H1 (cell line): ENCODE data around the gene PTH1R. TPM values are rescaled to one million over a fixed set of nuclear protein-coding genes. Genes with fewer than 3 reads are reported as not detected.

Source experiments
- CTCF ChIA-PET: fragments of 300-600 bp; sonication (Branson Sonifier 250); formaldehyde crosslinking; loops from one replicate; lab custom pipeline; 2021; ENCODE audit not compliant: partially characterized antibody; lab: Charles Lee
- POLR2A ChIA-PET: fragments of 300-600 bp; sonication (Branson Sonifier 250); formaldehyde crosslinking; loops from one replicate; lab custom pipeline; 2021; ENCODE audit warnings: inconsistent platforms; ENCODE audit not compliant: partially characterized antibody; lab: Charles Lee
- DNase-seq, 2 experiments: peaks; one replicate each; pipeline versions ENCODE4 v3.0.0 to v3.0.0-alpha.2; 2010 to 2022; ENCODE audit warnings: low spot score in 2 of 2, low read depth in 1 of 2, mixed read lengths in 1 of 2
- FAIRE-seq: peaks from 2 replicates; lab custom pipeline; 2011; peaks lifted over from hg19 to GRCh38; lab: Jason Lieb, UNC
- H2AFZ ChIP-seq: 2 replicates; pipeline ENCODE4 v1.8.1; 2012; ENCODE audit warnings: low read length, inconsistent platforms
- H2AK5ac ChIP-seq: 2 replicates; pipeline ENCODE4 v1.6.1; 2013; ENCODE audit warnings: low read depth, low read length
- H2BK120ac ChIP-seq: replicated peaks from 2 replicates; pipeline ENCODE3; 2013; ENCODE audit warnings: low read depth, low read length, inconsistent platforms
- H2BK12ac ChIP-seq: 2 replicates; pipeline ENCODE4 v1.6.1; 2013; ENCODE audit warnings: low read depth, low read length
- H2BK15ac ChIP-seq: 2 replicates; pipeline ENCODE4 v1.6.1; 2013; ENCODE audit warnings: low read length
- H2BK20ac ChIP-seq: 2 replicates; pipeline ENCODE4 v1.6.1; 2013; ENCODE audit warnings: low read length
- H2BK5ac ChIP-seq: 2 replicates; pipeline ENCODE4 v1.6.1; 2013; ENCODE audit warnings: low read depth, low read length
- H3K14ac ChIP-seq: 2 replicates; pipeline ENCODE4 v1.6.1; 2013; ENCODE audit warnings: inconsistent platforms; ENCODE audit not compliant: insufficient read length
- H3K18ac ChIP-seq: 2 replicates; pipeline ENCODE4 v1.6.1; 2013; ENCODE audit warnings: low read length; ENCODE audit errors: extremely low read depth
- H3K23ac ChIP-seq: 2 replicates; pipeline ENCODE4 v1.6.1; 2013; ENCODE audit warnings: inconsistent platforms; ENCODE audit not compliant: insufficient read length
- H3K23me2 ChIP-seq: 2 replicates; pipeline ENCODE4 v1.6.1; 2013; ENCODE audit warnings: low read depth, low read length
- H3K27ac ChIP-seq: 2 replicates; pipeline ENCODE4 v1.6.1; 2011; ENCODE audit warnings: low read depth, low read length, inconsistent platforms
- H3K27me3 ChIP-seq, 4 experiments: replicated peaks in 1 of 4; 1 replicate in 1 of 4; 2 replicates in 3 of 4; pipeline versions ENCODE4 v1.6.1 to v1.8.1; 2011 to 2013; ENCODE audit warnings: low read length in 3 of 4, mild to moderate bottlenecking in 3 of 4, inconsistent platforms in 2 of 4, mixed read lengths in 2 of 4, moderate library complexity in 1 of 4; ENCODE audit not compliant: control insufficient read depth in 3 of 4, insufficient read depth in 3 of 4; ENCODE audit errors: extremely low read depth in 1 of 4
- H3K36me3 ChIP-seq, 4 experiments: 2 replicates each; pipeline versions ENCODE4 v1.6.1 to v1.8.1; 2011 to 2013; ENCODE audit warnings: mild to moderate bottlenecking in 4 of 4, low read length in 3 of 4, moderate library complexity in 2 of 4, control low read depth in 1 of 4, inconsistent platforms in 1 of 4; ENCODE audit not compliant: insufficient read depth in 4 of 4, control insufficient read depth in 2 of 4
- H3K4ac ChIP-seq: replicated peaks from 2 replicates; pipeline ENCODE3; 2013; ENCODE audit warnings: low read length, low read depth, mixed read lengths, inconsistent platforms; ENCODE audit not compliant: insufficient read length
- H3K4me1 ChIP-seq, 4 experiments: replicated peaks in 1 of 4; 1 replicate in 1 of 4; 2 replicates in 3 of 4; pipeline versions ENCODE4 v1.6.1 to v1.8.1; 2011 to 2013; ENCODE audit warnings: low read length in 3 of 4, inconsistent platforms in 2 of 4, mixed read lengths in 1 of 4; ENCODE audit not compliant: insufficient read depth in 4 of 4, control insufficient read depth in 3 of 4
- H3K4me2 ChIP-seq, 2 experiments: 2 replicates each; pipeline versions ENCODE4 v1.6.1 to v1.8.1; 2011 to 2013; ENCODE audit warnings: low read depth in 2 of 2, low read length in 2 of 2, control low read depth in 1 of 2, inconsistent platforms in 1 of 2, mild to moderate bottlenecking in 1 of 2; ENCODE audit not compliant: insufficient read depth in 1 of 2
- H3K4me3 ChIP-seq, 4 experiments: fragments of 200-600, 300-600 bp in 1 of 4; sonication (generic), shearing (Covaris generic), sonication (Bioruptor Twin) in 1 of 4; 2 replicates each; pipeline versions ENCODE4 v1.5.1 to v1.8.1; 2011 to 2016; ENCODE audit warnings: low read length in 4 of 4, low read depth in 3 of 4, control low read depth in 2 of 4, inconsistent platforms in 2 of 4, mild to moderate bottlenecking in 2 of 4, mixed read lengths in 1 of 4, moderate library complexity in 1 of 4; ENCODE audit not compliant: insufficient read depth in 2 of 4; ENCODE audit errors: extremely low read depth in 1 of 4
- H3K56ac ChIP-seq: replicated peaks from 2 replicates; pipeline ENCODE3; 2013; ENCODE audit warnings: low read depth, mild to moderate bottlenecking, mixed read lengths, low read length, inconsistent platforms; ENCODE audit not compliant: insufficient read length
- H3K79me1 ChIP-seq: 2 replicates; pipeline ENCODE4 v1.6.1; 2013; ENCODE audit warnings: low read depth, low read length, control low read depth
- H3K79me2 ChIP-seq, 2 experiments: 2 replicates each; pipeline versions ENCODE4 v1.6.1 to v1.8.1; 2012 to 2013; ENCODE audit warnings: low read length in 2 of 2, mild to moderate bottlenecking in 2 of 2, inconsistent platforms in 1 of 2; ENCODE audit not compliant: insufficient read depth in 2 of 2, control insufficient read depth in 1 of 2
- H3K9ac ChIP-seq, 4 experiments: replicated peaks in 1 of 4; 1 replicate in 1 of 4; 2 replicates in 3 of 4; pipeline versions ENCODE4 v1.6.1 to v1.8.1; 2011 to 2013; ENCODE audit warnings: low read depth in 3 of 4, low read length in 3 of 4, control low read depth in 2 of 4, mild to moderate bottlenecking in 2 of 4, moderate library complexity in 2 of 4, inconsistent platforms in 1 of 4; ENCODE audit errors: extremely low read depth in 1 of 4
- H3K9me3 ChIP-seq, 2 experiments: 2 replicates each; pipeline versions ENCODE4 v1.6.1 to v1.8.1; 2012 to 2013; ENCODE audit warnings: mild to moderate bottlenecking in 2 of 2, moderate library complexity in 2 of 2, control low read depth in 1 of 2, inconsistent platforms in 1 of 2, low read depth in 1 of 2, low read length in 1 of 2, mixed read lengths in 1 of 2; ENCODE audit not compliant: insufficient read depth in 2 of 2
- H4K20me1 ChIP-seq, 2 experiments: replicated peaks in 1 of 2; 2 replicates each; pipeline versions ENCODE3 to v1.8.1; 2011 to 2013; ENCODE audit warnings: inconsistent platforms in 2 of 2, low read length in 2 of 2, mild to moderate bottlenecking in 1 of 2; ENCODE audit not compliant: insufficient read depth in 2 of 2, control insufficient read depth in 1 of 2
- H4K5ac ChIP-seq: 2 replicates; pipeline ENCODE4 v1.6.1; 2013; ENCODE audit warnings: low read length, low read depth, mixed read lengths, inconsistent platforms; ENCODE audit not compliant: insufficient read length
- H4K8ac ChIP-seq: 2 replicates; pipeline ENCODE4 v1.8.0; 2013; ENCODE audit warnings: mild to moderate bottlenecking, moderate library complexity, low read length, inconsistent platforms; ENCODE audit not compliant: insufficient read depth; ENCODE audit errors: extremely low read depth
- H4K91ac ChIP-seq: replicated peaks from 2 replicates; pipeline ENCODE3; 2013; ENCODE audit warnings: low read length, mixed read lengths, inconsistent platforms; ENCODE audit not compliant: insufficient read length
- ATF3 ChIP-seq: IDR thresholded peaks from 2 replicates; pipeline ENCODE4 v1.6.1; 2011; ENCODE audit warnings: low read depth, mild to moderate bottlenecking, low read length; ENCODE audit not compliant: insufficient read depth
- EP300 ChIP-seq, 2 experiments: IDR thresholded peaks; 1 replicate in 1 of 2; 2 replicates in 1 of 2; pipeline ENCODE4 v1.6.1; 2011 to 2012; ENCODE audit warnings: low read depth in 2 of 2, low read length in 2 of 2, mild to moderate bottlenecking in 2 of 2, borderline replicate concordance in 1 of 2, inconsistent platforms in 1 of 2, moderate library complexity in 1 of 2
- GABPA ChIP-seq: IDR thresholded peaks from 2 replicates; pipeline ENCODE4 v1.6.1; 2011; ENCODE audit warnings: mild to moderate bottlenecking, low read length, moderate library complexity, borderline replicate concordance; ENCODE audit not compliant: insufficient read depth
- JUN ChIP-seq: IDR thresholded peaks from 2 replicates; pipeline ENCODE4 v1.6.1; 2011; ENCODE audit warnings: low read depth, mild to moderate bottlenecking, improper control_type of control experiment, low read length
- RXRA ChIP-seq: IDR thresholded peaks from 2 replicates; pipeline ENCODE4 v1.6.1; 2011; ENCODE audit warnings: low read depth, mild to moderate bottlenecking, low read length, moderate library complexity; ENCODE audit not compliant: insufficient read depth
- WGBS, 2 experiments: shearing (Covaris generic) in 1 of 2; methylation state at CpG; one replicate each; pipeline versions ENCODE4 v1.1.6 to v1.1.7; 2013 to 2015; ENCODE audit warnings: low lambda C conversion rate in 2 of 2, mixed read lengths in 2 of 2, inconsistent platforms in 1 of 2, low coverage in 1 of 2, missing lambda C conversion rate in 1 of 2; ENCODE audit not compliant: insufficient replicate concordance in 2 of 2, insufficient coverage in 1 of 2, insufficient read length in 1 of 2; ENCODE audit errors: extremely low coverage in 1 of 2, missing lambda C conversion rate in 1 of 2; 5-methylcytosine and 5-hydroxymethylcytosine counted together
- polyA plus RNA-seq, 7 experiments: library from polyadenylated mRNA; depleted of rRNA in 3 of 7; stranded (reverse) in 5 of 7; unstranded in 2 of 7; fragments of >200 nt in 5 of 7; fragments of 200-250 nt in 2 of 7; gene quantifications; 1 replicate in 5 of 7; 2 replicates in 1 of 7; 4 replicates in 1 of 7; pipeline versions ENCODE4 v1.2.1 to v1.2.3, GENCODE V29; 2011 to 2013; ENCODE audit warnings: missing spikeins in 2 of 7, mixed read lengths in 2 of 7
- total RNA-seq: library from RNA; stranded (reverse); fragmentation: NEBNext Ultra II Directional; extraction: Animal tissue kit (Norgen Biotek cat#: 25700); gene quantifications from 2 replicates; pipeline ENCODE4 v1.2.1, GENCODE V29; 2021
- TF ChIP-seq, protein P1 (sequence below), 3 experiments: IDR thresholded peaks; 1 replicate in 2 of 3; 2 replicates in 1 of 3; pipeline versions ENCODE4 v1.5.1 to v1.6.1; 2011; ENCODE audit warnings: low read length in 3 of 3, mild to moderate bottlenecking in 3 of 3, inconsistent platforms in 2 of 3, low read depth in 1 of 3, moderate library complexity in 1 of 3; ENCODE audit not compliant: insufficient read depth in 1 of 3; ENCODE audit errors: control extremely low read depth in 1 of 3

Gene PTH1R
- total and polyA plus RNA-seq, 2 of the 8 experiments (the other 6 are each of a cell fraction or from before 2014, with no cell fraction given): 0.57 to 1.5 TPM

DNA sequence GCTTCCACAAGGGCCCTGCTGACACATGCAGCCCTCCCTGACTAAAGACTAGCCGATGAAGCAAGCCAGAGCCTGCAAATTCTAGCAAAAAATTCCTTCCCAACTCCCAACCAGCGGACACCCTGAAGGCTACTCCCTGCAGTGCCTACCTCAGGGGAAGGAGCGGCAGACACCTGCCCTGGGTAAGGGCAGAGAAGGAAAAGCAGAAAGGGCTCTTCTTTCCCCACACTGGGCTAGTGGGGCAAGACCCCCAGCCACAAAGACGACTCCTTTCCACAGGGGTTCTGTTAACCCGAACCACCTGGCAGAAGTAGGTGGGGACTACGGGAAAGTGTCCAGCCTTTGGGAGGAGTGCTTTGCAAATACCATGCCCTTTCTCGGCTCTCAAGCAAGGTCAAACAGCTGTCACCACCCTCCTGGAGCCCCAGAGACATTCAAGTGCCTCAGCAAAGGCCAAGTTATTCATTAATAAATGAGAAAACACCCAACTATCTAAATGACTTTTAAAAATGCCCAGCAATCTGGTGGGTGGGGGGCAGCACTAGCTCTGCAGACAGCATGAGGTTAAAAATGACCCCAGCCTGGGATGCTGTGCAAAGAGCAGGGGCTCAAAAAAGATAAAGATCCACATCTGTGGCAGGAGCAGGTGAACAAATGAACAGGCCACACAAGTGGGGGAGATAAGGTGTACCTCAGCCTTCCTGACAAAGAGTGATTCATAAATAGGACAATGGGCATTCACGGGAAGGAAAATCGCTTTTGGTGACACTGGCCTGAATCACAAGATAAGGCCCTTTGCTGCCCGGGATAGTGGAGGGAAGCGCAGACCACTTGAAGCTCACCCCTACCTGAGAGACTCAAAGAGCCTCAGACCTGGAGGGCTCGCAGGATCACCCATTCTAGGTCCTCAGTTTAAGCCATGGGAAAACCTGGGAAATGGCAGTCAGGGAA lies 66.0 kb downstream of the PTH1R start:
- Histone ChIP-seq H4K91ac (no peak overlapping the region), H2BK5ac (no peak overlapping the region; the same call in 1 of the 2 replicates), H2BK20ac (no peak overlapping the region), H2BK12ac (no peak overlapping the region), H3K4ac (no peak overlapping the region), H3K23me2 (no peaks in the 10 kb centered on the region; the same call in 1 of the 2 replicates), H3K4me1 (peaks cover 5 to 14% (median 9%) of the 10 kb centered on the region in 4 experiments; a peak in 5 of 7 replicates), H4K8ac (peak overlapping the region; percentile 43), H3K9ac (0 out of 7 replicates have a peak overlapping the region, but pooled peaks of 1 of the 4 experiments have one; percentile 8), H3K56ac (no peak overlapping the region), H2AFZ (no peak overlapping the region), H2BK15ac (no peak overlapping the region), H2BK120ac (no peak overlapping the region), H3K79me2 (peaks cover 8 to 86% of the 10 kb centered on the region in 2 experiments), H3K4me3 (no peak overlapping the region), H3K9me3 (no peaks in the 10 kb centered on the region), H3K18ac (no peak overlapping the region), H4K5ac (no peak overlapping the region), H3K79me1 (peaks cover 37% of the 10 kb centered on the region), H4K20me1 (peaks cover 36 to 49% of the 10 kb centered on the region in 2 experiments), H2AK5ac (no peak overlapping the region; the same call in 1 of the 2 replicates), H3K23ac (no peak overlapping the region), H3K36me3 (peaks cover 2 to 6% (median 4%) of the 10 kb centered on the region in 4 experiments; a peak in 4 of 8 replicates), H3K4me2 (no peak overlapping the region), H3K27me3 (no peaks in the 10 kb centered on the region), H3K27ac (no peak overlapping the region), H3K14ac (no peak overlapping the region)
- FAIRE-seq (no peak), DNase-seq (no peak)
- WGBS, 2 experiments: 93% methylated on average over 12 of the region's 12 CpGs; no CpG with 5 or more reads in 1 of the 2 experiments
- POLR2A ChIA-PET: interaction anchor here (1.0 to 1.7 kb wide), 3 partner anchors 8 to 48 kb away, joined by 3 to 8 read pairs (median 4); no protein-coding TSS in a partner anchor
- CTCF ChIA-PET: interaction anchor here (0.9 to 1.9 kb wide), 5 partner anchors 8 to 49 kb away, joined by 3 to 8 read pairs (median 6); no protein-coding TSS in a partner anchor
- TF ChIP-seq RXRA (no peak), GABPA (no peak), JUN (no peak), EP300 (IDR thresholded peaks at IDR 0.05; ENCODE audit: borderline replicate concordance in 1 of 2, low read depth in 2 of 2, low read length in 2 of 2) (no peak), ATF3 (no peak)
- TF ChIP-seq, protein P1, sequence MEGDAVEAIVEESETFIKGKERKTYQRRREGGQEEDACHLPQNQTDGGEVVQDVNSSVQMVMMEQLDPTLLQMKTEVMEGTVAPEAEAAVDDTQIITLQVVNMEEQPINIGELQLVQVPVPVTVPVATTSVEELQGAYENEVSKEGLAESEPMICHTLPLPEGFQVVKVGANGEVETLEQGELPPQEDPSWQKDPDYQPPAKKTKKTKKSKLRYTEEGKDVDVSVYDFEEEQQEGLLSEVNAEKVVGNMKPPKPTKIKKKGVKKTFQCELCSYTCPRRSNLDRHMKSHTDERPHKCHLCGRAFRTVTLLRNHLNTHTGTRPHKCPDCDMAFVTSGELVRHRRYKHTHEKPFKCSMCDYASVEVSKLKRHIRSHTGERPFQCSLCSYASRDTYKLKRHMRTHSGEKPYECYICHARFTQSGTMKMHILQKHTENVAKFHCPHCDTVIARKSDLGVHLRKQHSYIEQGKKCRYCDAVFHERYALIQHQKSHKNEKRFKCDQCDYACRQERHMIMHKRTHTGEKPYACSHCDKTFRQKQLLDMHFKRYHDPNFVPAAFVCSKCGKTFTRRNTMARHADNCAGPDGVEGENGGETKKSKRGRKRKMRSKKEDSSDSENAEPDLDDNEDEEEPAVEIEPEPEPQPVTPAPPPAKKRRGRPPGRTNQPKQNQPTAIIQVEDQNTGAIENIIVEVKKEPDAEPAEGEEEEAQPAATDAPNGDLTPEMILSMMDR (IDR thresholded peaks at IDR 0.05; ENCODE audit: control extremely low read depth in 1 of 3, insufficient read depth in 1 of 3, low read depth in 1 of 3, low read length in 3 of 3): no peak
